ENCODE measurements around the gene ENSA. TPM values are rescaled to one million over a fixed set of nuclear protein-coding genes. Genes with fewer than 3 reads are reported as not detected.
"Not testable (repeated sequence)": the region's sequence is repeated elsewhere in the genome, so short reads cannot be mapped to it uniquely, and the experiment has no call there.

Gene ENSA
- total RNA-seq, 1 donor from 2014 or later: 129 TPM

DNA sequence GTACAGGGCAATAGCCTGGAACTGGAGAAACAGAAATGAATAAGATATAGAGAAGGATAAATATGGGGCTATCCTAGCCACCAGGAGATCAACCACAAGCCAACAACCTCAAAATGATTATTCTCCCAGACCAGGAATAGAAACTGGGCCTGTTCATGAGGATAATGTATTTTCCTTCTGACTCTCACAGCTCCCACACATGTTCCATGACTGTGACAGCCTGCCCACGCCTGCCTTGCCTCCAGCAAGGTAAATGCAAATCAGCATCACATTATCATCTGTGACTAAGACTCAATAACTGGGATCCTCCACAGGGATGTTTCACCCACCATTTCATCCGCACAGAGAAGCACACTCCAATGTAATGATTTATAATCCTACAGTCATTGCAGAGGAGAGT lies 3.3 kb downstream of the ENSA start:
- Histone ChIP-seq H3K27me3 (ENCODE audit: low read depth) (no peaks in the 10 kb centered on the region), H3K9me3 (replicated peaks) (no peaks in the 10 kb centered on the region), H3K36me3 (peaks cover 59% of the 10 kb centered on the region), H3K4me1 (peaks cover 78% of the 10 kb centered on the region), H3K27ac (replicated peaks) (no peak overlapping the region), H3K4me3 (no peak overlapping the region)
- DNase-seq: no peak
- TF ChIP-seq, protein P1, sequence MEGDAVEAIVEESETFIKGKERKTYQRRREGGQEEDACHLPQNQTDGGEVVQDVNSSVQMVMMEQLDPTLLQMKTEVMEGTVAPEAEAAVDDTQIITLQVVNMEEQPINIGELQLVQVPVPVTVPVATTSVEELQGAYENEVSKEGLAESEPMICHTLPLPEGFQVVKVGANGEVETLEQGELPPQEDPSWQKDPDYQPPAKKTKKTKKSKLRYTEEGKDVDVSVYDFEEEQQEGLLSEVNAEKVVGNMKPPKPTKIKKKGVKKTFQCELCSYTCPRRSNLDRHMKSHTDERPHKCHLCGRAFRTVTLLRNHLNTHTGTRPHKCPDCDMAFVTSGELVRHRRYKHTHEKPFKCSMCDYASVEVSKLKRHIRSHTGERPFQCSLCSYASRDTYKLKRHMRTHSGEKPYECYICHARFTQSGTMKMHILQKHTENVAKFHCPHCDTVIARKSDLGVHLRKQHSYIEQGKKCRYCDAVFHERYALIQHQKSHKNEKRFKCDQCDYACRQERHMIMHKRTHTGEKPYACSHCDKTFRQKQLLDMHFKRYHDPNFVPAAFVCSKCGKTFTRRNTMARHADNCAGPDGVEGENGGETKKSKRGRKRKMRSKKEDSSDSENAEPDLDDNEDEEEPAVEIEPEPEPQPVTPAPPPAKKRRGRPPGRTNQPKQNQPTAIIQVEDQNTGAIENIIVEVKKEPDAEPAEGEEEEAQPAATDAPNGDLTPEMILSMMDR (IDR thresholded peaks at IDR 0.05; ENCODE audit: borderline replicate concordance): no peak
- intact Hi-C loops (cut with micrococcal nuclease): no loop called here

DNA sequence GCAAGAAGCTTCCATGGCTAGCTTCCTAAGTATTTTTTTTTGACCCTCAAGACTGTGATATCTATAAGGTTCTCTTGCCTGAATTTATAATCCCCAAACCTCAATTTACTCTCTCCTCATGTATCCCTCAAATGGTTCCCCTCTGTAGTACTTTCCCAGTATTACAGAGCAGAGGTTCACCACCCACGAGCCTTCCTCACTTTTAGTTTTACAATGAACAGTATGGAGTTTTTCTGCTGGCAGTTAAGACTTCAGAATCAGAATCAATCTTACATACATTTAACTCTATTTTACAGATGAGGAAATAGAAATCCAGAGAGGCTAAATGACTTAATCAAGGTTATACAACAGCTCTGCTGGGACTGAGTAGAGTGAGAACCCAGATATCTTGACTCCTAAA lies 4.9 kb downstream of the ENSA start:
- Histone ChIP-seq H3K4me1 (peaks cover 79% of the 10 kb centered on the region), H3K36me3 (peaks cover 63% of the 10 kb centered on the region)
- DNase-seq; H3K4me3 ChIP-seq; H3K27ac ChIP-seq (replicated peaks); H3K9me3 ChIP-seq (replicated peaks); H3K27me3 ChIP-seq (ENCODE audit: low read depth): not testable (repeated sequence)
- intact Hi-C loops (cut with micrococcal nuclease): loop anchor here (5.0 kb wide), 1 partner anchor 47 kb away; the partner anchor contains the start of gene MCL1

DNA sequence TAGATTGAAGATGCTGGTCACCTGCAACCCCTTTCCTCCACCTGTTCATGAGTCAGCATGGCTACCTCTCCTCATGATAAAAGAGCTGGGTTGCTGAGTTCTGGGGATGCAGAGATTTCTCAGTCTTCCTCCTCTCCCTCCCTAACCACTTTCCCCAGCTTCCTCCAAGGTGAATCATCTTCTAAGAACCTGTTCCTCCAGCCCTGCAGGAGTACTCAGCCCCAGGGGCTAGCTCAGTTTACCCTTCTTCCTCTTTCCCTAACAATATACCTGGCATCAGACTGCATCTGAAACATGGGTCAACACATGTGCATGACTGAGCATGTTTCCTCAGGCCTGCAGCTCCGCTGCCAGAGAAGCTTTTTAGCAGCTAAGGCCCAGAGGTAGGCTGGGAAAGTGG lies 5.3 kb downstream of the ENSA start:
- H3K4me3 ChIP-seq; DNase-seq; H3K9me3 ChIP-seq (replicated peaks); H3K27me3 ChIP-seq (ENCODE audit: low read depth): not testable (repeated sequence)
- intact Hi-C loops (cut with micrococcal nuclease): loop anchor here (5.0 kb wide), 1 partner anchor 47 kb away; the partner anchor contains the start of gene MCL1
- H3K4me1 ChIP-seq: peaks cover 83% of the 10 kb centered on the region
- peaks cover 63% of the 10 kb centered on the region for H3K36me3 ChIP-seq
- H3K27ac ChIP-seq (replicated peaks): peak overlapping the region; percentile 80

DNA sequence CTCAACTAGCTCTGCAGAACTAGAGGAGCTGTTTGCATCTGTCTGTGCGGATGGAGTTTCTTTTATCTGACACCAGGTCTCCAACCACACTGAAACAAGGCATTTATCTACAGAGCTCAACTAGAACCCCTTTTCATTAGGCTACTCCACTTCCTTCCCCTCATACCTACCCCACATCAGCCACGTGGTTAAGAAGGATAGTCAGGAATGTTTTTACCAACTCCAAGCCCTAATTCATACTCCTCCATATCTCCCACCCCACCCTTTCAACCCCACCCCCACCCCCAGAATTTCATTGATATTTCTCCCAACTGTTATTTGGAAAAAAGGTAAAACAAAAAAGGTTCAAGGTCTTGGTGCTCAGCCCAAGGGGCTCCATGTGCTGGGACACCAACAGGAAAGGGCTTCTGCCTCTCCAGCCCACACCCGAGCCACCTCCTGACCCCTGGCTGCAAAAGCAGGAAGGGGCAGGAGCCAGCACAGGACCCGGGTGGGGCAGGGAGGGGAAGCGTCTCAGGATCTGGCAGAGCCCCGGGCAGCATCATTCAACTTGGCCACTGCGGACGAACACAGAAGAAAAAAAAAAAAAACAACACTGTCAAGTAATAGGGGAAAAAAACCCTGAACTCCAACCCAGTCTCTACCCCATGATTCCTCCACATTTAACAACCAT lies 7.0 kb downstream of the ENSA start:
- Histone ChIP-seq H3K4me3 (no peak overlapping the region), H3K4me1 (peaks cover 77% of the 10 kb centered on the region), H3K27ac (replicated peaks) (peak overlapping the region; percentile 80), H3K36me3 (peaks cover 73% of the 10 kb centered on the region), H3K27me3 (ENCODE audit: low read depth) (no peaks in the 10 kb centered on the region), H3K9me3 (replicated peaks) (no peaks in the 10 kb centered on the region)
- intact Hi-C loops (cut with micrococcal nuclease): loop anchor here (5.0 kb wide), 1 partner anchor 45 kb away; the partner anchor contains the start of gene MCL1
- peak; percentile 59 for DNase-seq
- TF ChIP-seq, protein P1 (IDR thresholded peaks at IDR 0.05; ENCODE audit: borderline replicate concordance): peak; percentile 28

DNA sequence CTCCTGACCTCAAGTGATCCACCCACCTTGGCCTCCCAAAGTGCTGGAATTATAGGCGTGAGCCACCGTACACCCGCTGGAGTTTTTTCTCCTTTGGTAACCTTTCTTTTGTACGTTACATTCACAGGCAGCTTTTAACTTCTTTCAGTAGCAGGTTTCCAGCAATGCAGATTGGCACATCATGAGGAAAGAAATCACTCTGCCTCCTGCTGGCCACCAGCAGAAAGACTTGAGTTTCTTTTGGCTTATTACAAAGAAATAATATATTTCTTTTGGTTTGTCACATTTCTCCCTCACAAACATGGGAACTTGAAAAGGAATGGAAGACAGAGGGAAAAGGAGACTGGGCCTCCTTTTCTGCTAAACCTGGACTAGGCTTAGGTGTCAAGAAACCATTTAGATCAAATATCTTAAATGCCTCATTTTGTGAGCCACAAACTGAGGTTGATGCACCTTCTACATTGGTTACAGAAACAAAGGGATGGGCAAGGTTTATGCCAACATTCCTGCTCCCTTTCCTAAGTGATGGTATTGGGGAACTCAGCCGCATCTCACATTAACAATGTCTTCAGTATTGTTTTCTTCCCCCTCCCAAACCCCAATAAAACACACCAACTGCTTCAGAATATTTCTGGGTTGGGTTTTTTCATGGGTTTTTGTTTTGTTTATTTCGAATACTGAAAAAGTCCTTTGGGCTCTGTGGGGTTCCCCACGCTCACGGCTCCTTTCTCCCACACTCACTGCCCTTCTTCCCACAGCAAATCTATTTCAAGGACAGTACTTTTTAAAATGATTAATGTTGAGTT lies 7.7 kb downstream of the ENSA start:
- TF ChIP-seq, protein P1 (IDR thresholded peaks at IDR 0.05; ENCODE audit: borderline replicate concordance): peak; percentile 76
- peaks cover 73% of the 10 kb centered on the region for H3K4me1 ChIP-seq
- no peak for DNase-seq
- H3K9me3 ChIP-seq (replicated peaks): no peaks in the 10 kb centered on the region
- intact Hi-C loops (cut with micrococcal nuclease): loop anchor here (2.0 to 5.0 kb wide), 2 partner anchors 44 to 61 kb away; partner anchors contain the start of gene MCL1
- peak overlapping the region; percentile 80 for H3K27ac ChIP-seq (replicated peaks)
- no peaks in the 10 kb centered on the region for H3K27me3 ChIP-seq (ENCODE audit: low read depth)
- H3K36me3 ChIP-seq: peaks cover 70% of the 10 kb centered on the region
- no peak overlapping the region for H3K4me3 ChIP-seq

DNA sequence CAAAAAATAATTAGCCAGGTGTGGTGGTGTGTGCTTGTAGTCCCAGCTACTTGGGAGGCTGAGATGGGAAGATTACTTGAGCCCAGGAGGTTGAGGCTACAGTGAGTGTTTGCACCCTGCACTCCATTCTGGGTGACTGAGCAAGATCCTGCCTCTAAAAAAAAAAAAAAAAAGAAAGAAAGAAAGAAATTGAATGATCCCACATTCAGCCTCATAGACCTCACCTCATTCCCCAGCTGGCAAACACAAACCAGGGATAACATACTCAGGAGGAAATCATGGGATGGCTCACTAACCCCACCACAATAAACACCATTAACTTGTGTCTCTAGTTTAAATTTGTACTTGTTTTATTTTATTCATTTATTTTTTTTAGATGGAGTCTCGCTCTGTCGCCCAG lies 8.5 kb downstream of the ENSA start:
- DNase-seq: no peak
- intact Hi-C loops (cut with micrococcal nuclease): loop anchor here (2.0 to 5.0 kb wide), 2 partner anchors 44 to 60 kb away; partner anchors contain the start of gene MCL1
- Histone ChIP-seq H3K27me3 (ENCODE audit: low read depth) (no peaks in the 10 kb centered on the region), H3K9me3 (replicated peaks) (no peaks in the 10 kb centered on the region), H3K36me3 (peaks cover 62% of the 10 kb centered on the region), H3K4me3 (no peak overlapping the region), H3K4me1 (peaks cover 66% of the 10 kb centered on the region), H3K27ac (replicated peaks) (peak overlapping the region; percentile 80)
- TF ChIP-seq, protein P1 (IDR thresholded peaks at IDR 0.05; ENCODE audit: borderline replicate concordance): no peak

Data from left ventricle myocardium inferior (tissue), 1 donor.